ENCODE measurements around the gene NPTXR.
A peak's percentile ranks its signal among the peaks of the same experiment; 100 is the strongest.

The NPTXR gene

DNA sequence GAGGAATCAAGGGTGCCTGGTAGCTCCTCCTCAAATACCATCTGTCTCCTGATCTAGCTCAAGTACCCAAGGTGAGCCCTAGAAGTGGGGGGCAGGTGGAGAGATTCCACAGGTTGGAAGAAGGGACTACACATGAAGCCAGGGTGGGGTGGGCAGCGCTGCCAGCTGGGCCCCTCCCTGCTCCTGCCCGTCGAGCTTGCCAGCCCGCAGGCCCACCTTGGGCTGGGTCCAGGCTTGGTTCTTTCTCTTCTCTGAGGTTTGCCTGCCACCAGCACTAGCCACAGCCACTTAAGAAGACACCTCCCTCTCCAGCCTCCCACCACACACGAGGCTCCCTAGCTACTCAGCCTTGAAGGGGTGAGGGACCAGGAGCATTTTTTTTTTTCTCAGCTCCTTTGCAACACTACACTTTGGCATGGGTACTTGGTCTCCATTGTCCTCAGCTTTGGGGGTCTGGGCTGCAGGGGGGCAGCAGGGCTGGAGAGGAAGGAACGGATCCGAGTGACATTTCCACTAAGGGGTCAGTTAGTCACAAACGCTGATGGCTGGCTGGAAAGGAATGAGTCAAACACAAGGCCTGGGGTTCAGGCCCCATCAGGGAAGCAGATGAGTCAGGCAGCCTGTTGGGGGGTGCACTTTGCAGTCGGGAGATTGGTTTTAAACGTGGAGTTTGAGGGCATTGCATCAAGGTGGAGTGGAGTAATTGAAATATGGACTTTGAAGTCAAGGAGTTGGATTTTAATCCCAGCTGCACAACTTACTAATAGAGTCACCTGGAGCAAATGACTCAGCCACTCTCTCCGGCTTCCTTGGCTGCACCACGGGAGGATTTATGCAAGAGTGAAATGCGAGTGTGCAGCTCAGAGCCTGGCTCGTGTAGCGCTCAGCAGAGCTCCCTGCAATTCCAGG lies 7.4 kb upstream of the NPTXR start:
- DNase-seq: no peak

DNA sequence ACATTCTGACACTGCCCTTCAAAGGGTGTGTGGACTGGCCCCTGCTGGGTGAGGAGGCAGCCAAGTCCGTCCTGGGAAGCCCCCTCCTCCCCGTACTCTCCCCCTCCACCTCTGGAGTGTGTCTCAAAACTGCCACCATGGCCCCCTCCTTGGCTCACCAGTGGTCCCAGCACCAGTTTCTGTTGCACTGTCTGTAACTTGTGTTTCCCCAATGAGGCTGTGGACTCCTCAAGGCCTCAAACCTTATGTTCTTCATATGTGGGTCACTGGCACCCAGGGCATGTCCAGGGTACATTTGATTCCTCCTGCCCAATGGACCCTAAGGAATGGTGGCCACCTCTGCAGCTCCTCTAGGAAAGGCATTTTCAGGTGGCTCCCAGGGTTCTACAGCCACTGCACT lies 6.6 kb upstream of the NPTXR start:
- no peak for DNase-seq

DNA sequence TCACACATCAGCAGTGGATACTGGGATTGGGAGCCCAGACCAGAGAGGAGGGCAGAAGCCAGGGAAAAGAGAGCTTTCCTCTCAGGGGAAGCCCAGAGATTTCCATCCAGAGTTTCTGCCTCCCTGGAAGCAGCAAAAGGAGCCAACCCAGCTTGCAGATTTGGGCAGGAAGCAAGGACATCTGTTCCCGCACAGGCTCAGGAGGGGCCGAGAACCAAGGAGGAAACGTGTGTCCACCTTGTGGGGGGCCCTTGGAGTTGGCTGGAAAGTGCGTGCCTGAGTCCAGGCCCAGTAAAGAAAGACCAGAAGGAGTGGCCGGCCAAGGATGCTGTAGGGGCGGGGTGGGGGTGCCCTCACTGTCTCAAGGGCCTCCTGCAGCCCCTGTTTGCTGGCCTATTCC lies 6.0 kb upstream of the NPTXR start:
- no peak for DNase-seq

DNA sequence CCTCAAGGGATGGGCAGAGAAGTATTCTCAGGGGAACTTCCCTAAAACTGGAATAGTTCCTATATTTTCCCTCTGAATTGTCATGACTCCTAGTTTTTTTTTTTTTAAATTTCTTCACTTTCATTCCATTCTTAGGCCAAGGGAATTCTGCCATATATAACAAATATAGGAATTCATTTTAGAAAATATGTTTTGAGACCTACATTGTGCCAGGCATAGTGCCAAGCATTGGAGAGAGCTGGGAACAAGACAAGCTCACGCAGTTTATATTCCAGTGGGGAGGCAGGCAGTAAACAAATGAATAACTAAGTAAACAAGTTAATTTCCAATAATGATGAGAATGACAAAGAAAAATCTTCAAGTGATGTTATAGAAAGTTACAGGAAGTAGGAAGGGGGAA lies 2.6 kb upstream of the NPTXR start:
- no peak for DNase-seq

DNA sequence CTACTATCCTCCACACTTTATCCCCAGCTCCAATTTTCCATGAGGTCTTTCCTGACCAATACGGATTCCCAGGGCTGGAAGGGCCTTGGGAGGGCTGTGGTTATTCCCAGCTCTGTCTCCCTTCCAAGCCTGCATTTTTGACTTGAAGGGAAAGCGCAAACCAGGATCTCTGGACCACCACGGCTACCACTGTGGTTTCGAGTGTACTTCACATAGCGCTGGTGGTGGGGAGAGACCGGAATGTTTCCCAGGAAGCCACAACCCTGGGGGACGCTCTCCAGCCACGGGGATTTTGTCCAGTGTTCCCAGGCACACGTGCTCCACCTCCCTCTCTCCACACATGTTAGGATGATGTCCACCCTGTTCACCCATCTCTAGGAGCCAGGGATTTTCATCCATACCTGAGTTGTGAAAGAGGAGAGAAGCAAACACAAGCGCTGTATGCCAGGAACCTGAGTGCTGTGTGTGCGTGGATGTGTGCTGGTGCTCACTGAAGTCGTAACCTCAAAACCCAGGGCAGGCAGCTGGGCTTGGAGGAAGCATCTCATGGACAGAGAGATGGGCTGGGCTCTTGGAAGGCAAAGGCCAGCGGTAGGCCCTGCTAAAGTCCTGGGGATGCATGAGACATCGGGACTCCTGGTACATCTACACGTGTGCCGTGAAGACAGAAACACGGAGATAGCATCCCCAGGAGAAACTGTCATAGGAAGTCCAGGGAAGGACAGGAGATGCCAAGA lies 1.3 kb upstream of the NPTXR start:
- DNase-seq: no peak

DNA sequence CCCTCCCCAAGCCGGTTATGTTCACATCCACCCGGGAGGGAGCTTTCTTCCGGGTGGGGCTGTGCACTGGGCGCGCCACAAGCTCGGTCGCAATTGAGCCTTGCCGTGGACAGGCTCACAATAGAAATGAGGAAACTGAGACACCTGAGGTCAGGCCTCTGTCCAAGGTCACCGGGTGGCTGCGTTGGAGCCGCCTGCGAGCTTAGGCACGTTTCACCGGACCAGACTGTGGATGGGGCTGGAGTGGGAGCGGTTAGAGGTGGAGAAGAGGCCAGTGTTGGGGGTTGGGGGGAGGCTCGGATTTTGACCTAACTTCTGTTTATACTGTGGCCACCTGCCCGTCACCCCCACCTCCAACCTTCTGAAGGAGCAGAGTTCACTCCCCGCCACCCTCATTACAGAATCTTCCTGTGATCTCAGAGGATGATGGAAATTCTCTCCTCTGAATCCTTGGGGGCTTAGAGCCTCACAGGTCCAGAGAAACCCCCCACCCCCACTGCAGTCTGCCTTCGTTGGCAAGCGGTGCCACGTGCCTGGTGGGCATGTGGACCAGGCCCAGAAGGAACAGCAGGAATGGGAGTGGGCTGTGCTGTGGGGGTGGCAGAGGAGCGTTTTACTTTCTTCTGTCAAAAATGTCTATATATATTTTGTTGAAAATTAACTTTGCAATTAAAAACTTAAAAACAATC lies 631 bp upstream of the NPTXR start:
- DNase-seq: no peak

DNA sequence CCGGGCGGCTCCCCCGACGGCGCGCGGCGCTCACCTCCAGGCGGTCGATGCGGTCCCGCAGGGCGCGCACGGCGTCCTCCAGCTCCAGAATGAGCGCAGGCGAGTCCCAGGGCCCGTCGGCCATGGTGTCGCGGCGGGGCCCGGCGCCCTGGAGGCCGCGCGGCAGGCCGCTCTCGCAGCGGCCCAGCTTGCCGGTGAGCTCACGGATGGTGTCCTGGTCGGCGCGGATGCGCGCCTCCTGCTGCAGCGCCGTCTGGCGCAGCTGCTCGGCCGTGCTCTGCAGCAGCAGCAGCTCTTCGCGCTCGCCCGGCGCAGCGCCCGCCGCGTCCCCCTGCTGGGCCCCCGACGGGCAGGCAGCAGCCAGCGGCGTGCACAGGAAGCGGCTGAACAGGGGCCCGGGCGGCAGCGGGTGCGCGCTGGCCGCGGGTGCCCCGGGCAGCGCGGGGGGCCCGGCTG lies 599 bp downstream of the NPTXR start:
- DNase-seq: peak; percentile 48 to 69

DNA sequence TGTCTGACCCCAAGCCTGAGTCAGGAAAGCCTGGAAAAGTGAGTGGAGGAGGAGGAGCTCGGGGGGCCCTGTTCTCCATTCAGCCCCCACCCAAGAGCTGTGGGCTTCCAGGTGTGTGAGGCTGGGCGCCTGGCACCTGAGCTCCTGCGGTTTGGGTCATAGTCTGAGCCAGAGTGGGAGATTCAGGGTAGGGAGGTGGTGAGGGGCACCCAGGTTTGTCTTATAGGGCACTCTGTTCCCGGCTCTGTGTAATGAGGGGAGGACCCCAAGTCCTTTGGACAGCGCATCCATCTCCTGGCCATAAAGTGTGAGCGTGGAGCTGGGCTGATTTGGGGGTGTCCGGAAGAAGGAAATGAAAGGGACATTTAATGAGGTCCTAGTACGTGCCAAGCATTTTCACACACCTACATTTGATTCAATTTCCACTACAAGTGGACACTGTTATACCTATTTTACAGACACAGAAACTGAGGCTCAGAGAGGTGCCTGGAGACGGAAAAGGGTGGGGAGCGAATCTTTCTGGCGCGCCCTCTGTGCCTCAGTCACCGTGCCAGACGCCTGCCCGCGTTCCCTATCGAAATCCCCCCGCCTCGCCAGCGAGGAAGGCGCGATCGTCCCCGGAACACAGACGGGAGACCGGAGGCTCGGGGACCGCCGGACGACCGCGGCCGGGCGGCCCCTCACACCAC lies 1.2 kb downstream of the NPTXR start:
- no peak for DNase-seq

DNA sequence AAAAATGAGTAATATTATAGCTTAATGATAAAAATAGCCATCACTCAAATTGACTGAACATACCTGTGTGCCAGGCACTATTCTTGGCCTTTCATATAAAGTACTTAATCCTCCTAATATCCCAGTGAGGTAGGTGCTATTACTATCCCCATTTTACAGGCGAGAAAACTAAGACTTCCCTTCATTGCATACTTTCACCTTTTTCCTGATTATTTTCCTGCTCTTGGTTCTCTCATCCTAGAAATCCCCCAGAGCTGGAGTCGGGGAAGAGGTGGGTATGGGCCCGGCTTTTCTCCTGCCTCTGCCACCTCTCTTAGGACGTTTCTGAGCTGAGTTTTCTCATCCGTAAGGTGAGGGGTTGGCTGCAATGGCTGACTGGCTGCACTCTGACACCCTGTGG lies 2.2 kb downstream of the NPTXR start:
- no peak for DNase-seq

DNA sequence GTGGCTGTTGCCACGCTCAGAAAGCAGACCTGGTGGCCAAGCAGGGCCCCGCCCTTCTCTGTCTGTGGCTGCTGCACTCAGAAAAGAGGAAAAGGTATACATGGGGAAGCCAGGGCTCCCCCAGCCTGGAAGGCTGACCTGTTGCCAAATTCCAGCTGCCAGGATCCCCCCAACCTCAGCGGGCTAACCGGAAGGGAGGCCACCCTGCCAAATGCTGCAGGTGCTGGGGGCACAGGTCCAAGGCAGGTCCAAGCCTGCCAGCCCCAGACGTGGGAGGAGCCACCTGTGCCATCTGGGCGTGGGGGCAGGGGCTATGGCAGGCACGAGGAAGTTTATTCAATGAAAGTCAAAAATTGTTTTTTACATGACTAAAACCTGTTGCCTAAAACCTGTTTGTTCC lies 2.6 kb downstream of the NPTXR start:
- DNase-seq: no peak

DNA sequence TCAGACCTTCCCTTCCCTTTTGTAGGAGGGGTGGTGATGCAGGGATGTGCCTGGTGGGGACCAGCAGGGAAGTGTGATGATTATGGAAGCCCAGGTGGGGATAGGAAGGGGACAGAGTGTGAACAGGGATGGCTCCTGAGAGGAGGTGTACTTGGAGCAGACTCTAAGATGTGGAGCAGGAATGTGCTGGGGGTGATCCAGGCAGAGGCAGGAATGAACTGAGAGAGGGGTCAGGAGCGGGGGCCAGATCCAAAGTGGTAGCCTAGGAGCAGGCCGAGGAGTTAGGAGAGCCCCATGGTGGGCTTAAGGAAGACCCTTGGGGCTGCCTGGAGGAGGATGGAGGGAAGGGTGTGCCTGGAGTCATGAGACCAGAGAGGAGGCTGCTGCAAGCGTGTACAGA lies 3.7 kb downstream of the NPTXR start:
- no peak for DNase-seq

DNA sequence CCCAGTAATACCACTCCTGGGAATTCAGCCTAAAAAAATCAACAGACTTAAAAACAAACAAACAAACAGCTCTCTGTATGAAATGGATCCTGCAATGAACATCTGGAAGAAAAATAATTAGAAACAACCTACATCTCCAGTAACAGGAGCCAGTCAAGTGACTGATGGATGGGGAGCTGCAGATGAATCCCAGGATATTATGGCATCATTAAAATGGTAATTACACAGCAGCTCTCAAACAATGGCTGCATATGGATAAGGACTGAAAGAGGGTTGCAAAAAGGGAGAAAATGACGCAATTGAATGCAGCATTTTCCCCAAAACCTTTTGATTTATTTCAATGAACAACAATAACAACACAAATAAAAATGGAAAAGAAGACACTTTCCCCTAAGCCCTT lies 4.1 kb downstream of the NPTXR start:
- no peak for DNase-seq

DNA sequence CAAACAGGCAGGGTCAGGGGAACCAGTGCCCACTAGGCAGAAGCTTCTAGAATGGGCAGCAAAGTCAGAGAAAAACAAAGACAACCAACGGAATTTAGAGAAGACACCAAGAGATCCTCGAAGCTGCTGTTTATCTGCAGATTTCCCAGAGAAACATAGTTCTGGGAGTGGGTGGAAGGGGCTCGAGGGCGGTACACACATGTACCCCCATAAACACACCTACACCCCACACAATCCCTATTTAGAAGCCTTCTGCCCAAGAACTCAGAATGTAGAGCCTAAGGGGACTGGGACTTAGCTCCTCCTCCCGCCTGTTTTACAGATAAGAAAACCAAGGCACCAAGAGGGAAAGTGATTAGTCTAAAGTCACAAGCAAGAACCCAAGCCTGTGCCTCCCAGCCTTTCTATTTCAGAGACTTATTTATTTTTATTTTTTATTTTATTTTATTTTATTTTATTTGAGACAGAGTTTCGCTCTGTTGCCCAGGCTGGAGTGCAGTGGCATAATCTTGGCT lies 6.4 kb downstream of the NPTXR start:
- no peak for DNase-seq

DNA sequence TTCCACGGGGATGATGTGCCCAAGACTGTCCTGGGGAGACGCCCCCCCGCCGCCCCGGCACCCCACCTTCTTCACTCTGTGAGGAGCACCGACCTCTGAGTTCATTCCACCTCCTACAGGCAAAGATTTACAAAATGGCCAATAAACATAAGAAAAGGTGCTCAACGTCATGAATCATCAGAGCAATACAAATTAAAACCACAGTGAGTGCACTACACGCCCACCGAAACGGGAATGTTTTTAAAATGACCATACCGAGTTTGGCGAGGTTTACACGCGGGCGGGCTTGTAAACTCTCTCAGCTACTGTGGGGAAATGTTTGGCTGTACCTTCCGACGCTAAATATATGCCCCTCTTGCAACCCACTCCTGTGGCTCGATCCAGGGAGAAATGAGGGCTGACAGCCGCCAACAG lies 7.9 kb downstream of the NPTXR start:
- no peak for DNase-seq

DNA sequence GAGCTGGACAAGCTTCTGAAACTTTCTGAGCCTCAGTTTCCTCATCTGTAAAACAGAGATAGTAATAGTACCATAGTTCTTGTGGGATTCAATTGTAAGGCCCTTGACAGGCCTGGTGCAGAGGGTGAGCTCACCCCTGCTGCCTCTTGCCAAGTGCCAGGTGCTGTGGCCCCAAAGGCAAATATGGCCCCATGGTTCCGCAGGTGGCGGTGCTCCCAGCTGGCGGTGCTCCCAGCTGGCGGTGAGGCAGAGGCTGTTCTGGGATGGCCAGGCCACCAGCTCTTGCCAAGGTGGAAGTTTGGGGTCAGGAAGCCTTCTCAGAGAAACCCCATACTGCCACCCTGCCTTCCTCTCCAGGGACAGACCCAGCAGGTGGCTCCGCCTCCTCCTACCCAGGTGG lies 8.8 kb downstream of the NPTXR start:
- DNase-seq: no peak

DNA sequence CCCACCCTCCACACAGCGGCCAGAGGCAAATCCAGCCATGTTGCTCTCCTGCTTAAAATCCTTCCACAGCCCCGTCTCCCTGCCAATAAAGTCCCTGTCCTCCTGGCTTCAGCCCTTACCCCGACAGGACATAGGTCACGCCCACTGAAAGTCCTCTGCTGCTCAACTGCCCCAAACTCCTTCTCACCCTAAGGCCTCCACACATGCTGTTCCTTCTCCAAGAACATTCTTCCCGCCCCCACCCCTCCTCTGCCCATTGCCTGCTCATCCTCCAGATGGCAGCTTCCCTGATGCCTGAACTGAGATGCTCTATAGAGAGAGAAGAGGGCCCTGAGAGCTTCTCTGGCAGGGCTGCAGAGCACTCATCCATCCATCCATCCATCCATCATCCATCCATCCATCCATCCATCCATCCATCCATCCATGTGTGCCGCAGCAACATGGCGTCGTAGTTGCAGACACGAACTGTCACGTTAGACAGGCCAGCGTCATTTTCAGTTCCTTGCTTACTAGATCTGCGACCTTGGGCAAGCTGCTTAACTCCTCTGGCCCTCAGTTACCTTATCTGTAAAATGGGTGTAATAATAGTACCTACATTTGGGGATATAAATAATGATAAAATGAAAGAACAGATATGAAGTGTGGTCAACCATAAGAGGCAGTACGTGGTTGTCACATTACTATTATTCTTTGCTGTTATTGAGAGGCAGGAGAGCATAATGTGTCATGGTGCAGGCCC lies 9.4 kb downstream of the NPTXR start:
- DNase-seq: no peak

DNA sequence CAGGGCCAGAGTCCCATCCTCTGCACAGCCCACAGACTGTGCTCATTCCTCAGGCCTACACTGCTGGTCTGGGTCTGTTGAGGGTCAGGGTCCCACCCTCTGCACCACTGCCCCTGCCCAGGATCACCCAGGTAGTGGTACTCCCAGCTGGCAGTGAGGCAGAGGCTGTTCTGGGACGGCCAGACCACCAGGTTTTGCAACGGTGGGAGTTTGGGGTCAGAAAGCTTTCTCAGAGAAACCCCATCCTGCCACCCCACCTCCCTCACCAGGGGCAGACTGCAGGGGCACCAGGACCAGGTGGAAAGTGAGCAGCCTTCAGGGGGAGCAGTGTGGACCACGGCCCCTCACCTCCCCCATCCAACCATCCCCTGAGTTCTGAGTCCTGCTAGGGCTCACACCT lies 10.8 kb downstream of the NPTXR start:
- DNase-seq: no peak

DNA sequence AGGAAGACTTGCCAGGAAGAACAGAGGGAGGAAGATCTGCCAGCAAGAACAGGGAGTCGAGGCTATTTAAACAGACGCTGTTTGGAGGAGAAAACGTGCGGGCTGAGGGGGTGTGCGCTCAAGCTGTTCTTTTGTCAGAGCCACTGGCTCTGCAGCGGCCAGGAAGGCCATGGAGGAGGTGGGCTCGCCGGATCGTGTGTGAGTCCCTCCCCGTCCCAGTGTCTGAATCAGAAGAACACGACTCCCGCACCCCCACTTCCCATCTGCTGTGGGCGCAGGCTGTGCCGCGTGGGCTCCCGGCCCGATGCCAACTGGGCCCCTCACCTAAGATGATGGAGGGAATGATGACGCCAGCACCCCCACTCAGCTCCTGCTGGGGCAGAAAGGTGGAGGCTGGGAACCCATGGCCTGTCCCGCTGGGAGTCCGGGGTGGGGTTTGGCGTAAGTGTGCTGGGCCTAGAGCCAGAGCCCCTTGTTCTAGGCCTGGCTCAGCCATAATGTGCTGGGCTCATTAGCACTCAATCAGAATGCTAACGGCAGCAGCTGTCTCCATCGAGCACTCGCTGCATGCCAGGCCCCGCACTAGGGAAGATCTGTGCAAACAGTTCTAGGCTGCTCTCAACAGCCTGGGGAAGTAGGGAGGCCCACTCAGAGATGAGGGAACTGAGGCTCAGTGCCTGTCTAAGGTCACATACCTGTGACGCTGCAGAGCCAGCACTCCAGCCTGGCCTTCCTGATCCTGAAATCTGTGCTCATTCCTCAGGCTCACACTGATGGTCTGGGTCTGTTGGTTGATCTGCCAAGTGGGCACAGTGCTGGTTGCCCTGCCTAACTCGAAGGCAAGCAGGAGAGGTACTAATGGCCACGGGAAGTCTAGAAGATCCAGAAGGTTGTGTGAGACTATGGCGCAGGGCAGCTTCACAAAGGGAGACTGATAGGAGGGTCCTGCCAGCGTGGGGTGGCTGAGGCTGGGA lies 11.5 kb downstream of the NPTXR start:
- DNase-seq: no peak

DNA sequence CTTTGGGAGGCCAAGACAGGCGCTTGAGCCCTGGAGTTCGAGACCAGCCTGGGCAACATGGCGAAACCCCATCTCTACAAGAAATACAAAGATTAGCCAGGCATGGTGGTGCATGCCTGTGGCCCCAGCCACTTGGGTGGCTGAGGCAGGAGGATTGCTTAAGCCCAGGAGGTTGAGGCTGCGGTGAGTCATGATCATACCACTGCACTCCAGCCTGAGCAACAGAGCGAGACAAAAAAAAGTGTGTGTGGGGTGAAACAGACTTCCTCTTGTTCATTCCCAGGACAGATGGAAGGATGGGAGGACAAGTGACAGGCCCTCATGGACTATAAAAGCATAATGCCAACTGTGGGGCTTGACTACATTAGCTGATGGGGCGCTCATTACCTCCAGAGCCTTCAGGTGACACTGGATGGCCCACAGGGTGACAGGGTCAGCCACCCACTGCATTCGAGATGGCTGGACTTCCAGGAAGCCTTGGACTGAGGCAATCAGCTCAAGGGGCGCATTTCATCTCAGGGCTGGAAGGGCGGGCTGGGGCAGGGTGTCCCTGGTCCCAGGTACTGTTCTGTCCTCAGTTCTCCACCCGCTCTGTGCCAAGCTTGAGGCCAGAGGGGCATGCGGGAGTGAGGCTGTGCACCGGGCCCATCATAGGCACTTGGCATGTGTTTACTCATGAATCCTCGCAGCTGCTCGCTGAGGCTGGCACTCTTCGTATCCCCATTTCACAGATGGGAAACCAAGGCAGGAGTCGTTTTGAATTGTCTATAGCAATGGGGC lies 12.5 kb downstream of the NPTXR start:
- no peak for DNase-seq

DNA sequence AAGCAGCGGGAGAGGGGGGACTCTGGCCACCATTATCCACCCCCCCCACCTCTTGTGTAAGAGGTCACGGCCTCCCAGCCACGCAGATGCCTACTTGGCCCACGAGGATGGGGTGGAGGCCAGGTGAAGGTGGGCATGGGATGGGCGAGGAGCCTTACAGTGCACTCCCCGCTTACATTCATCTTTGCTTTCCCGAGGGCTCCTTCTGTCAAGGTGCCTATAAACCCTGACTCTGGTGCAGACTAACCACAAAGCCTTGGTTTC lies 13.1 kb downstream of the NPTXR start:
- no peak for DNase-seq

Data from stimulated activated CD4-positive, alpha-beta T cell treated with anti-CD3 and anti-CD28 coated beads, Interleukin-2, amount 100 ng/mL, for 24 hours (primary cell).